Astrocyte of the cerebellum (primary cell): ENCODE results near the gene STX7.
"Not testable (repeated sequence)": the region's sequence is repeated elsewhere in the genome, so short reads cannot be mapped to it uniquely, and the experiment has no call there.

Experiments
- DNase-seq: peaks from one replicate; pipeline ENCODE4 v3.0.0-alpha.2; 2011; ENCODE audit warnings: low read depth
- H3K4me3 ChIP-seq: 2 replicates; pipeline ENCODE4 v1.5.1; 2011; ENCODE audit warnings: mild to moderate bottlenecking, low read depth, low read length, moderate library complexity
- in situ Hi-C: cut with HindIII; loops from 2 replicates; pipeline ENCODE4 v1.10.0; 2017; ENCODE audit warnings: low sequenced_read_pairs
- TF ChIP-seq, protein P1 (sequence below): IDR thresholded peaks from 2 replicates; pipeline ENCODE4 v1.5.1; 2012; ENCODE audit warnings: low read length, low read depth, moderate library complexity, mild to moderate bottlenecking; ENCODE audit errors: missing control alignments

Gene STX7

GRCh38 chr6:132537977-132538376 lies 25.1 kb upstream of the STX7 start, which contains the start of gene TAAR9:
Gene TAAR9 (plus strand): TSS chr6:132538277. CDS start chr6:132538290, 13 bp downstream.
- TF ChIP-seq, protein P1, sequence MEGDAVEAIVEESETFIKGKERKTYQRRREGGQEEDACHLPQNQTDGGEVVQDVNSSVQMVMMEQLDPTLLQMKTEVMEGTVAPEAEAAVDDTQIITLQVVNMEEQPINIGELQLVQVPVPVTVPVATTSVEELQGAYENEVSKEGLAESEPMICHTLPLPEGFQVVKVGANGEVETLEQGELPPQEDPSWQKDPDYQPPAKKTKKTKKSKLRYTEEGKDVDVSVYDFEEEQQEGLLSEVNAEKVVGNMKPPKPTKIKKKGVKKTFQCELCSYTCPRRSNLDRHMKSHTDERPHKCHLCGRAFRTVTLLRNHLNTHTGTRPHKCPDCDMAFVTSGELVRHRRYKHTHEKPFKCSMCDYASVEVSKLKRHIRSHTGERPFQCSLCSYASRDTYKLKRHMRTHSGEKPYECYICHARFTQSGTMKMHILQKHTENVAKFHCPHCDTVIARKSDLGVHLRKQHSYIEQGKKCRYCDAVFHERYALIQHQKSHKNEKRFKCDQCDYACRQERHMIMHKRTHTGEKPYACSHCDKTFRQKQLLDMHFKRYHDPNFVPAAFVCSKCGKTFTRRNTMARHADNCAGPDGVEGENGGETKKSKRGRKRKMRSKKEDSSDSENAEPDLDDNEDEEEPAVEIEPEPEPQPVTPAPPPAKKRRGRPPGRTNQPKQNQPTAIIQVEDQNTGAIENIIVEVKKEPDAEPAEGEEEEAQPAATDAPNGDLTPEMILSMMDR = no peak
- no peak for DNase-seq
- no peak within 1 kb of the TSS for H3K4me3 ChIP-seq
- in situ Hi-C loops = loop anchor here (25.0 kb wide), 1 partner anchor 249 kb away; the partner anchor contains the start of gene SLC18B1

- DNase-seq = no peak
- in situ Hi-C loops = loop anchor here (25.0 kb wide), 1 partner anchor 250 kb away; the partner anchor contains the start of gene SLC18B1
- no peak overlapping the region for H3K4me3 ChIP-seq
- TF ChIP-seq, protein P1 = no peak
These were observed 24.2 kb upstream of the STX7 start for GRCh38 chr6:132537145-132537544.

- DNase-seq, H3K4me3 ChIP-seq: not testable (repeated sequence)
- in situ Hi-C loops = loop anchor here (25.0 kb wide), 1 partner anchor 253 kb away; the partner anchor contains the start of gene SLC18B1
These were observed 21.6 kb upstream of the STX7 start for GRCh38 chr6:132534546-132534945.

DNA sequence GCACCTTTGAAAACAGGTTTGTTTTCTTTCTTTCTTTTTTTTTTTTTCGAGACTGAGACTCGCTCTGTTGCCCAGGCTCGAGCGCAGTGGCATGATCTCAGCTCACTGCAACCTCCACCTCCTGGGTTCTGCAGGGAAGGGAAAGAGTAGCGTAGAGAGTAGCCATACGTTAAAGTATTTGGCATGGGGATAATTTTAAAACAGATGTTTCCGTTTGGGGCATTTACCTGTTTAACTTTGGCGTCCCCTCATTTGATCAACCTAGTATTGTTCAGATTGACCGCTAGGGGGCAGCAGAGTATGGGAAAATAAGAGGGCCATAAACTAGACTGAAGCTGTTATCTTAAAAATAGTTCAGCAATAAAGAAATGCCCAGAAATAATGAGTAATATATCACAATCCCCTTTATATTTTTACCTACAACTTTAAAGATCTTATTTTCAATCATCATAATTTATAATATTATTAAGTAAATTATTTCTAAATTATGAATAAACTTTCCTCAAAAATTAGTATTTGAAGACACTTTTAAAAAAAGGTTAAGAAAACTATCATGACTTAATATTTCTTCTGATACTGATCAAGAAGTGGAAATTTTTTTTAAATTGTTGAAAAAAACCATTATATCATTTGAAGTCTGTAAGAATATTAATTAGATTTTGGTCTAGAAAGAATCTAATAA lies 17.5 kb upstream of the STX7 start:
- DNase-seq = peak; percentile 58
- H3K4me3 ChIP-seq = no peak overlapping the region
- TF ChIP-seq, protein P1 = peak; percentile 68
- in situ Hi-C loops = loop anchor here (25.0 kb wide), 1 partner anchor 257 kb away; the partner anchor contains the start of gene SLC18B1

GRCh38 chr6:132527791-132528190 lies 14.9 kb upstream of the STX7 start:
- TF ChIP-seq, protein P1 = no peak

GRCh38 chr6:132526461-132526860 lies 13.5 kb upstream of the STX7 start:
- in situ Hi-C loops = loop anchor here (25.0 kb wide), 1 partner anchor 261 kb away; the partner anchor contains the start of gene SLC18B1
- DNase-seq = no peak
- no peak overlapping the region for H3K4me3 ChIP-seq
- TF ChIP-seq, protein P1 = no peak

More at GRCh38 chr6:132527791-132528190, 14.9 kb upstream of the STX7 start:
- no peak for DNase-seq
- H3K4me3 ChIP-seq = no peak overlapping the region
- in situ Hi-C loops = loop anchor here (25.0 kb wide), 1 partner anchor 260 kb away; the partner anchor contains the start of gene SLC18B1

GRCh38 chr6:132525866-132526265 lies 12.9 kb upstream of the STX7 start:
- in situ Hi-C loops = loop anchor here (25.0 kb wide), 1 partner anchor 261 kb away; the partner anchor contains the start of gene SLC18B1
- no peak overlapping the region for H3K4me3 ChIP-seq
- no peak for DNase-seq
- TF ChIP-seq, protein P1 = no peak
